HepG2 (cell line): Measurements from ENCODE around the gene OR1I1. TPM values are rescaled to one million over a fixed set of nuclear protein-coding genes. Genes with fewer than 3 reads are reported as not detected.

ENCODE experiments used
- BCL6 ChIP-seq: IDR thresholded peaks from 2 replicates; pipeline ENCODE4 v1.6.1; 2016; ENCODE audit warnings: missing genetic modification reagents, missing compliant biosample characterization
- CHD4 ChIP-seq: fragments of 200-600 bp; sonication (generic); IDR thresholded peaks from 2 replicates; pipeline ENCODE4 v1.7.0; 2017; ENCODE audit warnings: mild to moderate bottlenecking, low read length, borderline replicate concordance
- ESRRA ChIP-seq: sonication (generic); formaldehyde crosslinking; IDR thresholded peaks from 2 replicates; pipeline ENCODE4 v1.5.1; 2020; ENCODE audit warnings: mild to moderate bottlenecking, low read depth, missing genetic modification reagents
- GZF1 ChIP-seq: sonication (generic); formaldehyde crosslinking; IDR thresholded peaks from 2 replicates; pipeline ENCODE4 v1.5.1; 2020; ENCODE audit warnings: mild to moderate bottlenecking, missing genetic modification reagents
- HOXD1 ChIP-seq: sonication (generic); formaldehyde crosslinking; IDR thresholded peaks from 2 replicates; pipeline ENCODE4 v1.5.0; 2020; ENCODE audit warnings: missing genetic modification reagents
- KDM6A ChIP-seq: IDR thresholded peaks from 2 replicates; pipeline ENCODE4 v1.6.1; 2016; ENCODE audit warnings: low read depth
- NR2C2 ChIP-seq: sonication (generic); formaldehyde crosslinking; IDR thresholded peaks from 2 replicates; pipeline ENCODE4 v1.4.0; 2020; ENCODE audit warnings: missing genetic modification reagents, mild to moderate bottlenecking, moderate library complexity, borderline replicate concordance
- POGZ ChIP-seq: sonication (generic); formaldehyde crosslinking; IDR thresholded peaks from 2 replicates; pipeline ENCODE4 v1.4.0; 2020; ENCODE audit warnings: mild to moderate bottlenecking, missing genetic modification reagents
- POLR2A ChIP-seq, 2 experiments: IDR thresholded peaks; 2 replicates each; pipeline ENCODE4 v1.6.1; 2011; ENCODE audit warnings: low read depth in 2 of 2, low read length in 2 of 2, mild to moderate bottlenecking in 1 of 2, moderate library complexity in 1 of 2; ENCODE audit not compliant: insufficient read depth in 1 of 2
- POLR2AphosphoS2 ChIP-seq: IDR thresholded peaks from 2 replicates; pipeline ENCODE4 v1.6.1; 2011; ENCODE audit warnings: low read depth, low read length, improper control_type of control experiment
- PRPF4 ChIP-seq: fragments of 200-400 bp; formaldehyde crosslinking; IDR thresholded peaks from 2 replicates; pipeline ENCODE4 v1.6.1; 2016; ENCODE audit warnings: low read length, low read depth; ENCODE audit not compliant: poor library complexity, severe bottlenecking
- SKI ChIP-seq: fragments of 450-650 bp; IDR thresholded peaks from one replicate; pipeline ENCODE4 v1.6.1; 2018; ENCODE audit warnings: mild to moderate bottlenecking; ENCODE audit not compliant: partially characterized antibody
- TARDBP ChIP-seq: sonication (generic); formaldehyde crosslinking; IDR thresholded peaks from 2 replicates; pipeline ENCODE4 v1.8.0; 2022; ENCODE audit warnings: mild to moderate bottlenecking, missing genetic modification reagents
- TEAD3 ChIP-seq: optimal IDR thresholded peaks from 2 replicates; pipeline ENCODE3; 2016; ENCODE audit warnings: borderline replicate concordance
- ZFP41 ChIP-seq: sonication (generic); formaldehyde crosslinking; IDR thresholded peaks from 2 replicates; pipeline ENCODE4 v1.4.0; 2020; ENCODE audit warnings: mild to moderate bottlenecking, missing genetic modification reagents, borderline replicate concordance
- ZFX ChIP-seq: sonication (generic); formaldehyde crosslinking; IDR thresholded peaks from 2 replicates; pipeline ENCODE4 v1.4.0; 2020; ENCODE audit warnings: mild to moderate bottlenecking, low read depth, missing genetic modification reagents, moderate library complexity
- ZNF678 ChIP-seq: sonication (generic); formaldehyde crosslinking; IDR thresholded peaks from 2 replicates; pipeline ENCODE4 v1.4.0; 2020; ENCODE audit warnings: mild to moderate bottlenecking, missing genetic modification reagents
- ZNF883 ChIP-seq: sonication (generic); formaldehyde crosslinking; IDR thresholded peaks from 2 replicates; pipeline ENCODE4 v1.5.1; 2020; ENCODE audit warnings: mild to moderate bottlenecking, missing genetic modification reagents; ENCODE audit errors: not compliant biosample characterization
- polyA plus RNA-seq, 8 experiments: library from polyadenylated mRNA; depleted of rRNA in 3 of 8; stranded (reverse) in 7 of 8; unstranded in 1 of 8; fragments of >200 nt; fragmentation: Illumina TruSeq in 4 of 8; extraction: Trizol in 4 of 8; gene quantifications; 2 replicates each; pipeline versions ENCODE4 v1.2.1 to v1.2.3, GENCODE V29; 2011 to 2016; ENCODE audit warnings: low read depth in 4 of 8, missing spikeins in 1 of 8, mixed read lengths in 1 of 8; ENCODE audit not compliant: insufficient read depth in 1 of 8
- total RNA-seq, 5 experiments: library from RNA; depleted of rRNA; stranded (reverse); fragments of >200 nt; fragmentation: Illumina TruSeq; extraction: Trizol; gene quantifications; 2 replicates each; pipeline ENCODE4 v1.2.3, GENCODE V29; 2016; ENCODE audit warnings: low read depth in 1 of 5
- TF ChIP-seq, protein P1 (sequence below): sonication (generic); formaldehyde crosslinking; IDR thresholded peaks from 2 replicates; pipeline ENCODE4 v1.4.0; 2020; ENCODE audit warnings: missing genetic modification reagents, low read depth, mild to moderate bottlenecking, borderline replicate concordance
- TF ChIP-seq, protein P2 (sequence below): sonication (generic); formaldehyde crosslinking; conservative IDR thresholded peaks from 2 replicates; pipeline ENCODE4 v1.4.0; 2020; ENCODE audit warnings: mild to moderate bottlenecking, missing genetic modification reagents, moderate library complexity
- TF ChIP-seq, protein P3 (sequence below): sonication (generic); formaldehyde crosslinking; IDR thresholded peaks from 2 replicates; pipeline ENCODE4 v1.8.1; 2023; ENCODE audit warnings: mild to moderate bottlenecking, moderate library complexity, missing genetic modification reagents
- TF ChIP-seq, protein P4 (sequence below): sonication (generic); formaldehyde crosslinking; IDR thresholded peaks from 2 replicates; pipeline ENCODE4 v1.5.0; 2020; ENCODE audit warnings: mild to moderate bottlenecking, missing genetic modification reagents, borderline replicate concordance

OR1I1 gene
- total and polyA plus RNA-seq, 2 of the 13 experiments (the other 11 are each of a cell fraction or from before 2014, with no cell fraction given), result not detected

DNA sequence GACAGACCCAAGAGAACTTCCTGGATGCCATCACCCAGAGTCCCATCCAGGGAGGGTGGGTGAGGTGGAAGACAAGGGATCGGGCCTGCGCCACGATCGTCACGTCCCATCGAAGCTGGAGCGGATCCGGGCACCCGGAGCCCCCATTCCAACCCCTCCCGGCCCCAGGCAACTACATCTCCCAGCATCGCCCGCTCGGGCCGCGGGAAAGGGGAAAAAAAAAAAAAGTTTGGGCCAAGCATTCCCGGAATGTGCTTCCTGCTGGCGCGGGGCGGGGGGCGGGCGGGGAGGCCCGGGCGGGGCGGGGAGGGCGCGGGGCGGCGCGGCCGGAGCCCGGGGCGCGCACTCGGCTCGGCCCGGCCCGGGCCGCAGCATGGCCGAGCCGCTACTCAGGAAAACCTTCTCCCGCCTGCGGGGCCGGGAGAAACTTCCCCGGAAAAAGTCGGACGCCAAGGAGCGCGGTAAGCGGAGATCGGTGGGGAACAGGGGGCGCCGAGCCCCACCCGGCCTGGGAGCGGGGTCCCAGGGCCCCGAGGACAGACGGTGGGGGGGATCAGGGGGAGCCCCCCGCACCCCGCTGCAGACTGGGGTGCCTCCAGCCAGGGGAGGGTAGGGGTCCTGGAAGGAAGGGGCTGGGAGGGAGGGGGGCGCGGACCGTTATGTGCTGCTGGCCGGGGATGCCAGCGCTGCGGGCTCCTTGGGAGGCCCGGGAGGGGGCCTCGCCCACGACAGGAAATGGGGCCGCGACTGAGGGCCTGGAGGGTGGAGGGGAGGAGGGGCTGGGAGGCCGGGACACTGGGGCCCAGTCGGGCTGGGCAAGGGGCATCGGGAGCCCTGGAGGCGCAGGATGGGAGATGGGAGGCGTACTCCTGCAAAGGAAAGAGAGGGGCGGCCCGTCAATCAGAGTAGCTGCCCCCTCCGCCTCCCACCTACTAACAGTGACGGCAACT, 25.3 kb downstream of the OR1I1 start, which contains the start of gene SYDE1 (continued):
- TF ChIP-seq, protein P1, sequence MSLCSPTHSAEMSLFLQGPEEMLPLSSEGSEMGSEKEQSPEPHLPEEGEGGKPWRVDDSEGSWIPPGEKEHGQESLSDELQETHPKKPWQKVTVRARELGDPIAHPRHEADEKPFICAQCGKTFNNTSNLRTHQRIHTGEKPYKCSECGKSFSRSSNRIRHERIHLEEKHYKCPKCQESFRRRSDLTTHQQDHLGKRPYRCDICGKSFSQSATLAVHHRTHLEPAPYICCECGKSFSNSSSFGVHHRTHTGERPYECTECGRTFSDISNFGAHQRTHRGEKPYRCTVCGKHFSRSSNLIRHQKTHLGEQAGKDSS (CRISPR knock-in tag), result 0 out of 2 replicates have a peak, but pooled peaks have one; percentile 11
- TF ChIP-seq POGZ (CRISPR knock-in tag) (no peak), GZF1 (CRISPR knock-in tag) (no peak), ESRRA (no peak), TEAD3 (CRISPR knock-in tag) (peak; percentile 84), ZFX (CRISPR knock-in tag) (peak; percentile 71), CHD4 (no peak), PRPF4 (no peak), HOXD1 (CRISPR knock-in tag) (no peak), KDM6A (no peak), ZNF883 (CRISPR knock-in tag) (no peak), BCL6 (CRISPR knock-in tag) (no peak), ZFP41 (CRISPR knock-in tag) (no peak), SKI (no peak), POLR2AphosphoS2 (no peak), NR2C2 (CRISPR knock-in tag) (0 out of 2 replicates have a peak, but pooled peaks have one; percentile 44), TARDBP (CRISPR knock-in tag) (no peak), ZNF678 (no peak), POLR2A (IDR thresholded peaks at IDR 0.05; ENCODE audit: insufficient read depth in 1 of 2, low read depth in 2 of 2, low read length in 2 of 2) (peak; percentile 21 to 60; a peak in 1 of 4 replicates)
- TF ChIP-seq, protein P2, sequence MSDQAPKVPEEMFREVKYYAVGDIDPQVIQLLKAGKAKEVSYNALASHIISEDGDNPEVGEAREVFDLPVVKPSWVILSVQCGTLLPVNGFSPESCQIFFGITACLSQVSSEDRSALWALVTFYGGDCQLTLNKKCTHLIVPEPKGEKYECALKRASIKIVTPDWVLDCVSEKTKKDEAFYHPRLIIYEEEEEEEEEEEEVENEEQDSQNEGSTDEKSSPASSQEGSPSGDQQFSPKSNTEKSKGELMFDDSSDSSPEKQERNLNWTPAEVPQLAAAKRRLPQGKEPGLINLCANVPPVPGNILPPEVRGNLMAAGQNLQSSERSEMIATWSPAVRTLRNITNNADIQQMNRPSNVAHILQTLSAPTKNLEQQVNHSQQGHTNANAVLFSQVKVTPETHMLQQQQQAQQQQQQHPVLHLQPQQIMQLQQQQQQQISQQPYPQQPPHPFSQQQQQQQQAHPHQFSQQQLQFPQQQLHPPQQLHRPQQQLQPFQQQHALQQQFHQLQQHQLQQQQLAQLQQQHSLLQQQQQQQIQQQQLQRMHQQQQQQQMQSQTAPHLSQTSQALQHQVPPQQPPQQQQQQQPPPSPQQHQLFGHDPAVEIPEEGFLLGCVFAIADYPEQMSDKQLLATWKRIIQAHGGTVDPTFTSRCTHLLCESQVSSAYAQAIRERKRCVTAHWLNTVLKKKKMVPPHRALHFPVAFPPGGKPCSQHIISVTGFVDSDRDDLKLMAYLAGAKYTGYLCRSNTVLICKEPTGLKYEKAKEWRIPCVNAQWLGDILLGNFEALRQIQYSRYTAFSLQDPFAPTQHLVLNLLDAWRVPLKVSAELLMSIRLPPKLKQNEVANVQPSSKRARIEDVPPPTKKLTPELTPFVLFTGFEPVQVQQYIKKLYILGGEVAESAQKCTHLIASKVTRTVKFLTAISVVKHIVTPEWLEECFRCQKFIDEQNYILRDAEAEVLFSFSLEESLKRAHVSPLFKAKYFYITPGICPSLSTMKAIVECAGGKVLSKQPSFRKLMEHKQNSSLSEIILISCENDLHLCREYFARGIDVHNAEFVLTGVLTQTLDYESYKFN (CRISPR knock-in tag), result 0 out of 2 replicates have a peak, but pooled peaks have one; percentile 3
- TF ChIP-seq, protein P3, sequence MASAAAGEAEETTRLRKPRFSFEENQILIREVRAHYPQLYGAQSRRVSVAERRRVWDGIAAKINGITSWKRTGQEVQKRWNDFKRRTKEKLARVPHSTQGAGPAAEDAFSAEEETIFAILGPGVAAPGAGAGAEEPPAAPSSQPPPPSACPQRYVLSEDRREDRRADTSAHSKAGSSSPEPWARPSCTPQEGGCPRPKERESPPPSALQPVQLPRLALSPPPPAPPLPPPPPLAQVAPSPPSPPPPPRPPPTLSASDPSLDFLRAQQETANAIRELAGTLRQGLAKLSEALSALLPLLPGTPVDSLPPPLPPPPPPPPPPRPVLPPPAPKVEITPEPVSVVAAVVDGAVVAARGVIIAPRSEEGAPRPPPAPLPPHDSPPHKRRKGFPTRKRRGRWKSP (CRISPR knock-in tag), result no peak
- TF ChIP-seq, protein P4, sequence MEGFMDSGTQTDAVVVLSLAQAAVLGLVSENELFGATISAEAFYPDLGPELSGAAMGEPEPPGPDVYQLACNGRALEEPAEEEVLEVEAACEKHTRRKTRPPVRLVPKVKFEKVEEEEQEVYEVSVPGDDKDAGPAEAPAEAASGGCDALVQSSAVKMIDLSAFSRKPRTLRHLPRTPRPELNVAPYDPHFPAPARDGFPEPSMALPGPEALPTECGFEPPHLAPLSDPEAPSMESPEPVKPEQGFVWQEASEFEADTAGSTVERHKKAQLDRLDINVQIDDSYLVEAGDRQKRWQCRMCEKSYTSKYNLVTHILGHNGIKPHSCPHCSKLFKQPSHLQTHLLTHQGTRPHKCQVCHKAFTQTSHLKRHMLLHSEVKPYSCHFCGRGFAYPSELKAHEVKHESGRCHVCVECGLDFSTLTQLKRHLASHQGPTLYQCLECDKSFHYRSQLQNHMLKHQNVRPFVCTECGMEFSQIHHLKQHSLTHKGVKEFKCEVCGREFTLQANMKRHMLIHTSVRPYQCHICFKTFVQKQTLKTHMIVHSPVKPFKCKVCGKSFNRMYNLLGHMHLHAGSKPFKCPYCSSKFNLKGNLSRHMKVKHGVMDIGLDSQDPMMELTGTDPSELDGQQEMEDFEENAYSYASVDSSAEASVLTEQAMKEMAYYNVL, result 0 out of 2 replicates have a peak, but pooled peaks have one; percentile 13
